Endothelial cell of umbilical vein (primary cell): Measurements from ENCODE around the gene TSTD2. TPM values are rescaled to one million over a fixed set of nuclear protein-coding genes. Genes with fewer than 3 reads are reported as not detected.

ENCODE experiments used
- BruUV-seq: library from RNA; stranded (reverse); fragments of 400-500 nt; replicated peaks from 2 replicates; lab custom pipeline; 2021; lab: Mats Ljungman, UMichigan
- CTCF ChIA-PET: fragments of 300-600, 350-600 bp; sonication (Branson Sonifier 250); formaldehyde crosslinking; loops from one replicate; lab custom pipeline; 2021; ENCODE audit warnings: antibody characterized with exemption, inconsistent platforms; lab: Charles Lee
- POLR2A ChIA-PET: fragments of 300-600, 350-600 bp; sonication (Branson Sonifier 250); formaldehyde crosslinking; loops from one replicate; lab custom pipeline; 2021; ENCODE audit warnings: antibody characterized with exemption, inconsistent platforms; lab: Charles Lee
- DNase-seq: peaks from one replicate; pipeline ENCODE4 v3.0.0-alpha.2; 2011; ENCODE audit warnings: low read depth, low spot score
- FAIRE-seq: peaks from 2 replicates; lab custom pipeline; 2011; peaks lifted over from hg19 to GRCh38; lab: Jason Lieb, UNC
- H2AFZ ChIP-seq: 2 replicates; pipeline ENCODE4 v1.6.0; 2012; ENCODE audit warnings: low read depth, low read length, control low read depth, inconsistent platforms
- H3K27ac ChIP-seq: 2 replicates; pipeline ENCODE4 v1.5.1; 2011; ENCODE audit warnings: low read depth, mild to moderate bottlenecking, control low read depth, low read length, moderate library complexity; ENCODE audit not compliant: insufficient read depth
- H3K27me3 ChIP-seq, 2 experiments: 2 replicates each; pipeline versions ENCODE4 v1.6.0 to v1.6.1; 2011; ENCODE audit warnings: low read length in 2 of 2, mixed read lengths in 1 of 2; ENCODE audit not compliant: control insufficient read depth in 2 of 2, insufficient read depth in 2 of 2
- H3K36me3 ChIP-seq, 2 experiments: 2 replicates in 1 of 2; 3 replicates in 1 of 2; pipeline ENCODE4 v1.5.1; 2011; ENCODE audit warnings: low read length in 2 of 2, mild to moderate bottlenecking in 1 of 2, moderate library complexity in 1 of 2; ENCODE audit not compliant: control insufficient read depth in 2 of 2, insufficient read depth in 2 of 2; ENCODE audit errors: extremely low read depth in 1 of 2
- H3K4me1 ChIP-seq: 3 replicates; pipeline ENCODE4 v1.5.1; 2011; ENCODE audit warnings: mild to moderate bottlenecking, low read length; ENCODE audit not compliant: control insufficient read depth, insufficient read depth; ENCODE audit errors: extremely low read depth
- H3K4me2 ChIP-seq: 2 replicates; pipeline ENCODE4 v1.6.1; 2011; ENCODE audit warnings: low read length, control low read depth, mixed read lengths; ENCODE audit not compliant: insufficient read depth
- H3K4me3 ChIP-seq, 3 experiments: fragments of 200-600 bp in 1 of 3; sonication (generic), shearing (Covaris generic) in 1 of 3; replicated peaks in 1 of 3; 2 replicates each; pipeline ENCODE4 v1.5.1; 2011 to 2016; ENCODE audit warnings: control low read depth in 3 of 3, low read length in 3 of 3, mild to moderate bottlenecking in 2 of 3, inconsistent platforms in 1 of 3, low read depth in 1 of 3, moderate library complexity in 1 of 3; ENCODE audit not compliant: insufficient read depth in 1 of 3
- H3K79me2 ChIP-seq: 2 replicates; pipeline ENCODE4 v1.6.0; 2012; ENCODE audit warnings: low read length, inconsistent platforms; ENCODE audit not compliant: control insufficient read depth, insufficient read depth
- H3K9ac ChIP-seq: replicated peaks from 2 replicates; pipeline ENCODE3; 2011; ENCODE audit warnings: low read length, control low read depth; ENCODE audit not compliant: insufficient read depth; ENCODE audit errors: extremely low read depth
- H3K9me1 ChIP-seq: replicated peaks from 3 replicates; pipeline ENCODE4 v1.6.0; 2011; ENCODE audit warnings: mild to moderate bottlenecking, low read length; ENCODE audit not compliant: control insufficient read depth, insufficient read depth; ENCODE audit errors: extremely low read depth
- H3K9me3 ChIP-seq: replicated peaks from 2 replicates; pipeline ENCODE4 v1.5.1; 2012; ENCODE audit warnings: low read length, inconsistent platforms; ENCODE audit not compliant: control insufficient read depth, insufficient read depth
- H4K20me1 ChIP-seq: replicated peaks from 2 replicates; pipeline ENCODE3; 2011; ENCODE audit warnings: mild to moderate bottlenecking, low read length; ENCODE audit not compliant: control insufficient read depth, insufficient read depth; ENCODE audit errors: extremely low read depth
- CTCF ChIP-seq, 2 donors: IDR thresholded peaks; 1 replicate in 1 of 2; 2 replicates in 1 of 2; pipeline ENCODE4 v1.5.1; 2011; ENCODE audit warnings: low read length in 2 of 2, mild to moderate bottlenecking in 2 of 2, moderate library complexity in 2 of 2, control low read depth in 1 of 2, inconsistent platforms in 1 of 2, low read depth in 1 of 2; ENCODE audit not compliant: insufficient read depth in 1 of 2; ENCODE audit errors: extremely low read depth in 1 of 2
- EZH2 ChIP-seq: IDR thresholded peaks from 2 replicates; pipeline ENCODE4 v1.6.1; 2012; ENCODE audit warnings: borderline replicate concordance, low read depth, mild to moderate bottlenecking, moderate library complexity, low read length, inconsistent platforms; ENCODE audit not compliant: severe bottlenecking
- FOS ChIP-seq: IDR thresholded peaks from 2 replicates; pipeline ENCODE4 v1.6.1; 2011; ENCODE audit warnings: mild to moderate bottlenecking, low read length, moderate library complexity, borderline replicate concordance; ENCODE audit not compliant: insufficient read depth
- GATA2 ChIP-seq: IDR thresholded peaks from 2 replicates; pipeline ENCODE4 v1.7.0; 2011; ENCODE audit warnings: low read depth, mild to moderate bottlenecking, moderate library complexity, mixed read lengths, low read length; ENCODE audit not compliant: insufficient read length, insufficient read depth
- JUN ChIP-seq: IDR thresholded peaks from 2 replicates; pipeline ENCODE4 v1.6.1; 2011; ENCODE audit warnings: borderline replicate concordance, low read depth; ENCODE audit not compliant: insufficient read length, insufficient read depth
- MAX ChIP-seq: IDR thresholded peaks from 2 replicates; pipeline ENCODE4 v1.6.1; 2011; ENCODE audit not compliant: insufficient read depth, insufficient read length
- MYC ChIP-seq: IDR thresholded peaks from one replicate; pipeline ENCODE4 v1.6.1; 2011; ENCODE audit warnings: mild to moderate bottlenecking, low read depth, low read length
- POLR2A ChIP-seq: IDR thresholded peaks from 2 replicates; pipeline ENCODE4 v1.6.1; 2012; ENCODE audit warnings: low read depth, mild to moderate bottlenecking, control low read depth, low read length
- POLR2AphosphoS5 ChIP-seq: IDR thresholded peaks from 2 replicates; pipeline ENCODE4 v1.6.1; 2012; ENCODE audit warnings: low read depth, mild to moderate bottlenecking, control low read depth, low read length, moderate library complexity; ENCODE audit not compliant: insufficient read depth
- dilution Hi-C: fragments of 300-500 bp; cut with MboI; formaldehyde crosslinking; loops from one replicate; pipeline ENCODE4 v1.15.0; 2019; ENCODE audit warnings: low sequenced_read_pairs; ENCODE audit not compliant: extremely low pct_ligation_motif_present
- intact Hi-C: fragments of 100-400 bp; cut with micrococcal nuclease; formaldehyde crosslinking; loops from one replicate; pipeline ENCODE4 v1.10.0; 2022
- polyA plus RNA-seq, 4 experiments: library from polyadenylated mRNA; depleted of rRNA in 3 of 4; stranded (reverse) in 3 of 4; unstranded in 1 of 4; fragments of >200 nt; gene quantifications; 2 replicates each; pipeline versions ENCODE4 v1.2.1 to v1.2.3, GENCODE V29; 2011 to 2012; ENCODE audit warnings: missing spikeins in 1 of 4
- total RNA-seq: library from RNA; stranded (reverse); gene quantifications from 2 replicates; pipeline ENCODE4 v1.2.3, GENCODE V29; 2021

Gene TSTD2
- total and polyA plus RNA-seq, 2 donors (not counting 3 experiments of a cell fraction or from before 2014, with no cell fraction given) = 13.7 to 15.9 TPM

- H3K4me2 ChIP-seq = no peak overlapping the region
- H4K20me1 ChIP-seq = no peaks in the 10 kb centered on the region
- DNase-seq (no peak), FAIRE-seq (no peak)
- H3K79me2 ChIP-seq = no peaks in the 10 kb centered on the region
- ChIA-PET CTCF (interaction anchor here (0.6 kb wide), 1 partner anchor 18 kb away, joined by 3 read pairs; no protein-coding TSS in a partner anchor), POLR2A (no interaction called here)
- H3K9ac ChIP-seq = no peak overlapping the region
- BruUV-seq = no TSS peak
- TF ChIP-seq FOS = no peak
- no peak for TF ChIP-seq CTCF (IDR thresholded peaks at IDR 0.05; ENCODE audit: extremely low read depth in 1 of 2, insufficient read depth in 1 of 2, low read depth in 1 of 2, low read length in 2 of 2)
- no peak for TF ChIP-seq MAX
- TF ChIP-seq MYC = no peak
- no peak for TF ChIP-seq JUN
- TF ChIP-seq GATA2 = no peak
- no peak for TF ChIP-seq EZH2
- TF ChIP-seq POLR2AphosphoS5 = no peak
- TF ChIP-seq POLR2A = no peak
- H3K27ac ChIP-seq = no peak overlapping the region
- peaks cover 3 to 12% of the 10 kb centered on the region in 2 experiments for H3K27me3 ChIP-seq
- no peaks in the 10 kb centered on the region for H3K4me1 ChIP-seq
- intact Hi-C loops = no loop called here
- dilution Hi-C loops = no loop called here
- H2AFZ ChIP-seq = no peak overlapping the region
- no peaks in the 10 kb centered on the region for H3K9me3 ChIP-seq
- H3K4me3 ChIP-seq = no peak overlapping the region
- no peaks in the 10 kb centered on the region for H3K9me1 ChIP-seq
- H3K36me3 ChIP-seq = no peaks in the 10 kb centered on the region
Measured at GRCh38 chr9:97572196-97572891, 60.8 kb downstream of the TSTD2 start.
